ENCODE results near the gene PTPRF.
"Not testable (repeated sequence)": the region's sequence is repeated elsewhere in the genome, so short reads cannot be mapped to it uniquely, and the experiment has no call there.

Gene PTPRF

DNA sequence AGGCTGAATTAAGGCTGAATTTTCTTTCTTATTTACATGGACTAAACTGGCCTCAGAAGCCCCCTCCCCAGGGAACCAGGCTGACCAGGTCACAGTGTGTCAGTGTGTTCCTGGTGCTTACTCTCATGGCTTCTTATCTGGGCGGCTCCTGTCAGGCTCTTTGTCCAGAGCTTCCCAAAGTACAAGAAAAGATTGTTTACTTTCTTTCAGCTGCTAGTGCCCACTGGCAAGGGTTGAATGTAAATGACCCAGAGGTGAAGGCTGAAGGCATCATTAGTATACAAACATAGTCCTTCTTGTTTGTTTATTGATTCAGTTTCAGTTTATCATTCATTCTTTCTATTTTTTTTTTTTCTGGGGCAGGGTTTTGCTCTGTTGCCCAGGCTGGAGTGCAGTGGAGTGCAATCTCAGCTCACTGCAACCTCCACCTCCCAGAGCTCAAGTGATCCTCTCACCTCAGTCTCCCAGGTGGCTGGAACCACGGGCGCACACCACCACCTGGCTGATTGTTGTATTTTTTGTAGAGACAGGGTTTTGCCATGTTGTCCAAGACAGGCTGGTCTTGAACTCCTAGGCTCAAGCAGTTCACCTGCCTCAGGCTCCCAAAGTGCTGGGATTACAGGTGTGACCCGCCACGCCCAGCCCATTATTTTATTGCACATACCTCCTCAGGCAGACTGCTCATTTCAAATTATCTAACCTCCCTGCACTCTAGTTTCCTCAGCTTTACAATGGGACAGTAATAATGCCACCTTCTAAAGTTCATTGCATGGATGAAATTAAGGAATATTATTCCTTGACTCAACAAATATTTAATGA, 109.5 kb downstream of the PTPRF start:
- DNase-seq: no peak

DNA sequence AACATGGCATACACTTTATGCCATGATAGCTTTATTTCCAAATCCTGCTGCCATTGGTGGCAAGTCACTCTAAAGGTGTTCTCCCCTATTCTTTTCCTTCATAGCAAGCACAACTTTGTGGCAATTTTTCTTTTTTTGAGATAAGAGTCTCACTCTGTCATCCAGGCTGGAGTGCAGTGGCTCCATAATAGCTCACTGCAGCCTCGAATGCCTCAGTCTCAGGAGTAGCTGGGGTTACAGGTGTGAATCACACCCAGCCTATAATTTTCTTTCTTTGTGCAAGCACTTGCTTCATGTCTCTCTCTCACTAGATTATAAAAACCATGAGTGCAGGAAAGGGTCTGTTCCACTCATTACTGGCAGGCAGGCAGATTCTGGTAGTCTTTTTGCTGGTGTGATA, 113.9 kb downstream of the PTPRF start:
- no peak for DNase-seq

DNA sequence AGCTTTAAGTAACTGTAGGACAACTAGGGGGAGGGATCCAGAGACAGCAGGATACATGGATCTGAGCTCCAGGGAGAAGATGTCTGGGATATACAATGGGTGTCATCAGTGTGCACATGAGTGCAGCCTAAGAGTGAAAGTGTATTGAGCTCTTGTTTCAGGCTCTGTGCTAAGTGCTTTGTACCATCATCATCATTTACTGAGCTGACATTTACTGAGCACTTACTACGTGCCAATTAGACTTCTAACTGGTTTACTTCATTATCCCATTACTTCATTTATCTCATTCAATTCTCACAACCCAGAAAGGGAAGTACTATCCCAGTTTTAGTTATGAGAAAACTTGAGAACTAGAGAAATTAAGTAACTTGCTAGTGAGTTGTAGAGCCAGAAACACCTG, 114.8 kb downstream of the PTPRF start:
- DNase-seq: no peak

- DNase-seq: not testable (repeated sequence)
These were observed 116.6 kb downstream of the PTPRF start for GRCh38 chr1:43647331-43647730.

- DNase-seq: no peak
These were observed 117.7 kb downstream of the PTPRF start for GRCh38 chr1:43648221-43648847.

- DNase-seq: no peak
These were observed 118.3 kb downstream of the PTPRF start for GRCh38 chr1:43648876-43649477.

- DNase-seq: peak; percentile 90
These were observed 119.8 kb downstream of the PTPRF start for GRCh38 chr1:43650310-43651085.

- DNase-seq: no peak
These were observed 120.5 kb downstream of the PTPRF start for GRCh38 chr1:43651188-43651587.

DNA sequence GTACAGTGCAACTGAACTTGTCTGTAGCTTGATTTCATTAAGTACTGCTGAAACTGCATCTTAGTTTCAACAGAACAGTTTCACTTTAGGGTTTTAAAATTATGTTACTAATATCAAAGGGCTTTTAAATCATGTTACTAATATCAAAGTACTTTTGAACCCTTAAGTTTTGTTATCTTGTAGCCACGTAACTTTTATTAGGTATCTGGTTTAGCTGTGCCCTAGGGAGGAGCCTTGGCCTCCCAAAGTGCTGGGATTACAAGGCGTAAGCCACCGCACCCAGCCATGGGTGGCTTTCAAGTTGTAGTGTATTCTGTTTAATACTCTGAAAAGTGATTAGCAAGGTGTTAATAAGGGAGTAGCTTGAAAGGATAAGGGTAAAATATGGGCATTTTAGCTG, 121.2 kb downstream of the PTPRF start:
- DNase-seq: no peak

- no peak for DNase-seq
These were observed 122.7 kb downstream of the PTPRF start for GRCh38 chr1:43653339-43653738.

DNA sequence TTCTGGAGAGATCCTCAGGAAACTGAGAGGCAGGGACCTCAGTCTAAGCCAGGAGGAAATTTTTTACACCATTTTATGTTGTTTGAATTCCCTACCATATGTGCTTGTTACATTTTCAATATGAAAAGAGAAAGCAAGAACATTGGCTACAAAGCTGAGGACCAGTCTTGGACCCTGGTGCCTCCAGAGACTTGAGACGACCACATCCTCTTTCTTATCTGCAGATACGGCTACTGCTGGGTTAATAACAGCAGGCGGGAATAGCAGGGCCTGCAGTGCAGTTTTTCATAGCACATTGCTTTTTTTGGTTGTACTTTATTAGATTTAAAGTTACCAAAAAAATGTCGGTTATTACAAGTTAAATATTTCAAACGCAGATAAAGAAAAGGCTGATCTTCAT, 123.2 kb downstream of the PTPRF start:
- DNase-seq: no peak

DNA sequence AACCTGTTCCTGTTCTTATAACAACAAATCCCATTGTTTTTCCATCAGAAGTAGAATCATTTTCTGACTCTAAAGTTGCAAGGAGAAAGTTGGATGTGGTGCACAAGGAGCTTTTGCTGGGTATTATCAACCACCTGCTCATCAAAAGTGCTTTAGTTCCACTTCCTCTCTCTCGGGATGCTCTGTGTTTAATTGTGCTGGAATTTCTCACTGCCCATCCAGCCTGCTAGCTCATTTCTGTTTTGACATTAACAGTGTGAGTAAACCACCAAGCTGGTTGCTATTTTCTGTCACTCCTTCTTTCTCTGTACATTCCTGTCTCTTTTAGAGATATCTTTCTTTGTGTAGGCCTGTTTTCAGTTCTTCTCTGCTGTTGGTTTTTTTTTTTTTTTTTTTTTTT, 125.3 kb downstream of the PTPRF start:
- DNase-seq: no peak

GRCh38 chr1:43659212-43660166, 128.8 kb downstream of the PTPRF start:
- DNase-seq: no peak

GRCh38 chr1:43660355-43660754, 129.7 kb downstream of the PTPRF start:
- no peak for DNase-seq

DNA sequence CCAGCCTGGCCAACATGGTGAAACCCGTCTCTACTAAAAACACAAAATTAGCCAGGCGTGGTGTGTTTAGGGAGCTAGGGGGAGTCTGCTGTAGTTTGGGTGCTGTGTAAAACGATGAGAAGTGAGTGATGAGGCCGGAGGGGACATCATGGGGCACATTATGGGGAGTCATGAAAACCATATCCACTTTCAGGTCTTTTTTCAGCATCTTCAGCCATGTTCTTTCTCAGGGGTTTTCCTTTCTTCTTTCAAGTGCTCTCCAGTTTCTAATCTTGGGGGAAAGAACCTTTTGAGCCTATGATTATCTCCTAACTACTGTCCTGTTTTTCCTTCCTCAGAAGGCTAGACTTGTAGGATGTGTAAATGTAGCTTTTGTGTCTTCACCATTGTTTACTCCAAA, 133.7 kb downstream of the PTPRF start:
- no peak for DNase-seq

- DNase-seq: no peak
These were observed 135.9 kb downstream of the PTPRF start for GRCh38 chr1:43666608-43667007.

GRCh38 chr1:43668956-43669355, 138.3 kb downstream of the PTPRF start:
- no peak for DNase-seq

- no peak for DNase-seq
These were observed 139.2 kb downstream of the PTPRF start for GRCh38 chr1:43669878-43670277.

DNA sequence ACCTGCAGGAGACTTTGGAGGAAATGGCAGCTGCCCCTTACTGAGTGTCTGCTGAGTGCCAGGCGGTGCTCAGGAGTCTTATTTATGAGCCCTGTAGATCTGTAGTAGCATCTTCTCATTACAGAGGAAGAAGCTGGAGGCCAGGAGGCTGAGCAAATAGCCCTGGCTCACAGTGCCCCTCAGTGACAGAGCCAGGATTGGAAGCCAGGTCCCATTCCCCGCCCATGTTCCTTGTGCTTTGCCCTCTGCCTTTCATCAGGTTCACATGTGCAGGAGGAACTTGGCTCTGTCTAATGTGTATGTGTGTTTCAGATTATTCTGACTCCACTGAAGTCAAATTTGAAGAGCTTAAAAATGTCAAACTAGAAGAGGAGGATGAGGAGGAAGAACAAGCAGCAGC, 140.5 kb downstream of the PTPRF start:
- DNase-seq: no peak

- no peak for DNase-seq
These were observed 141.1 kb downstream of the PTPRF start for GRCh38 chr1:43671626-43672330.

GRCh38 chr1:43673261-43673660, 142.6 kb downstream of the PTPRF start:
- DNase-seq: no peak

Data from DMS 273 treated with DMSO at 0.1 percent for 48 hours (cell line).